ENCODE results near the gene KCTD15.

GRCh38 chr19:33794683-33795369, 1.8 kb upstream of the KCTD15 start:
- TF ChIP-seq CTCF (IDR thresholded peaks at IDR 0.05): no peak
- TF ChIP-seq POLR2A (IDR thresholded peaks at IDR 0.05): no peak
- no peak for TF ChIP-seq EP300 (IDR thresholded peaks at IDR 0.05)

Measured in tibial nerve (tissue), 4 donors.